Upper lobe of left lung (tissue), 4 donors: ENCODE measurements around the gene ABR.

Experiments used
- CTCF ChIP-seq, 6 experiments: fragments of 450-650 bp in 4 of 6; fragments of 200-600 bp in 2 of 6; sonication (generic) in 2 of 6; IDR thresholded peaks; one replicate each; pipeline ENCODE4 v1.5.1; 2016 to 2019; ENCODE audit warnings: antibody characterized with exemption in 6 of 6
- EP300 ChIP-seq, 4 donors: sonication (generic); formaldehyde crosslinking; IDR thresholded peaks; one replicate each; pipeline ENCODE4 v1.5.1; 2017; ENCODE audit warnings: antibody characterized with exemption in 4 of 4, control low read depth in 2 of 4
- POLR2A ChIP-seq, 4 donors: fragments of 450-650 bp; IDR thresholded peaks; one replicate each; pipeline ENCODE4 v1.5.1; 2016 to 2017; ENCODE audit warnings: antibody characterized with exemption in 4 of 4, mild to moderate bottlenecking in 2 of 4

GRCh38 chr17:1228781-1229348 lies 49.1 kb upstream of the ABR start:
- TF ChIP-seq POLR2A (IDR thresholded peaks at IDR 0.05) = no peak
- no peak for TF ChIP-seq CTCF (IDR thresholded peaks at IDR 0.05)
- no peak for TF ChIP-seq EP300 (IDR thresholded peaks at IDR 0.05)
